Measurements from ENCODE around the gene CDK2AP2. TPM values are rescaled to one million over a fixed set of nuclear protein-coding genes. Genes with fewer than 3 reads are reported as not detected.
"Not testable (repeated sequence)": the region's sequence is repeated elsewhere in the genome, so short reads cannot be mapped to it uniquely, and the experiment has no call there.

Gene CDK2AP2
- 10 to 100 TPM; 16.3 to 40.4 (median 27.8) TPM for total RNA-seq

DNA sequence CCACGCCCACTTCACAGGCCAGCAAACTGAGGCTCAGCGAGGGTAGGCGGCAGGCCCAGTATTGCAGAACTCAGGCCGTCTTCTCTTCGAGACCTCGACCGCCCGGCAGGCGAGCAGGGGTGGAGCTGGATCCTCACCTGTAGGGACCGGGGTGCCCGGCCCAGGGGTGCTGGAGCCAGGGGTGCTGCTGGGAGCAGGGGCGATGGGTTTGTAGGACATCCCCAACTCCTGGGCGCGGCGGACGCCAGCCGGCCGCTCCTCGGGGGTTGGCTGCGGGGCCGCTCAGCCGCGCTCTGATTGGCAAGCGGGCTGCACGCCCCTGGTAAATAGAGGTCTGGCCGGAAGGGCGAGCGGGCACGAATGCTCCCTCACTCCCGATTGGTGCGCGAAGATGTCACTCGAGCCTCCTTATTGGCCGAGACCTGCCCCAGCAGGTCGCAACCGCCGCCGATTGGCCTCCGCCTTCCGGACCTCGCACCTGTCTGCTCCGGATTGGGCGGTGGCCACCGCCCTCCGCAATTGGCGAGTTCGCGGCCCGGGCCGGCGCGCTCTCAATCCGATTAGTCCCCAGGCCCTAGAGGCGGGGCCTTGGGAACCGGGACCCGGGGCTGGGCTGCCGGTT lies at the start of gene CDK2AP2:
CDK2AP2 (minus strand) TSS at position 299 of the 622 bp plus-strand sequence; CDS start at position 219, 80 bp downstream.
- WGBS, 2 donors: 0 to 1% methylated on average over 21 to 30 of the region's 57 CpGs
- TF ChIP-seq POLR2A (IDR thresholded peaks at IDR 0.05) (no peak), CTCF (IDR thresholded peaks at IDR 0.05) (no peak)
- peak; percentile 98 to 100 for DNase-seq (ENCODE audit: low spot score in 2 of 2)
- H3K4me3 ChIP-seq (ENCODE audit: low read depth, poor library complexity, severe bottlenecking): peak within 1 kb of the TSS; percentile 58
- intact Hi-C loops (cut with DNase I; ENCODE audit: low total_unique reads): loop anchor here (10.0 kb wide), 1 partner anchor 113 kb away; the partner anchor contains the start of gene RAD9A

DNA sequence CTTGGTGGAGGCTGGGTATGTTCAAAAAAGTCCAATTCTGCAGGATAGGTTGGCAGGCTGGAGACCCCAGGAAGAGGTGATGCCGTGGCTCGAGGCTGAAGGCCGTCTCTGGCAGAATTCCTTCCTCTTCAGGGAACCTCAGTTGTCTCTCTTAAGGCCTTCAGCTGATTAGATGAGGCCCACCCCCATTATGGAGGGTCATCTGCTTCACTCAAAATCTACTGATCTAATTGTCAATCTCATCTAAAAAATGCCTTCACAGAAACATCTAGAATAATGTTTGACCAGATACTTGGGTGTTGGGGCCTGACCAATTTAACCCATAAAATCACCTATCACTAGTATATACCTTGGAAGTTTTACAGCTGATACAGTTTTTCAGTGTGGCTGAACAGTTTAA lies 48.3 kb upstream of the CDK2AP2 start:
- 66 to 68% methylated on average over 3 of the region's 3 CpGs for WGBS, 2 donors

GRCh38 chr11:67551697-67552096 lies 43.7 kb upstream of the CDK2AP2 start:
- H3K4me3 ChIP-seq (ENCODE audit: low read depth, poor library complexity, severe bottlenecking); intact Hi-C loops (cut with DNase I; ENCODE audit: low total_unique reads); DNase-seq (ENCODE audit: low spot score in 2 of 2): not testable (repeated sequence)

More for the DNA sequence above, 48.3 kb upstream of the CDK2AP2 start:
- no peak for TF ChIP-seq POLR2A (IDR thresholded peaks at IDR 0.05)
- TF ChIP-seq CTCF (IDR thresholded peaks at IDR 0.05): no peak
- intact Hi-C loops (cut with DNase I; ENCODE audit: low total_unique reads): loop anchor here (1.0 kb wide), 1 partner anchor 9 kb away; no protein-coding TSS in a partner anchor
- no peak overlapping the region for H3K4me3 ChIP-seq (ENCODE audit: low read depth, poor library complexity, severe bottlenecking)
- DNase-seq (ENCODE audit: low spot score in 2 of 2): no peak

DNA sequence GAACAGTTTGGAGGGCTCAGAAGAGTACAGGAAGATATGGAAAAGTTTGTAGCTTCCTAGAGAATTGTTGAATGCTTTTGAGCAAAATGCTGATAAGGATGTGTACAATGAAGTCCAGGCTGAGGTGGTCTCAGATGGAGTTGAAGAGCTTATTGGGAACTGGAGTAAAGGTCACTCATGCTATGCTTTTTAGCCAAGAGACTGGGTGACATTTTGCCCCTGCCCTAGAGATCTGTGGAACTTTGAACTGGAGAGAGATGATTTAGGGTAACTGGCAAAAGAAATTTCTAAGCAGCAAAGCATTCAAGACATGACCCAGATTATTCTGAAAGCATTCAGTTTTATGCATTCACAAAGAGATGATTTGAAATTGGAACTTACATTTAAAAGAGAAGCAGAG lies 43.2 kb upstream of the CDK2AP2 start:
- intact Hi-C loops (cut with DNase I; ENCODE audit: low total_unique reads): no loop called here
- DNase-seq (ENCODE audit: low spot score in 2 of 2): no peak
- TF ChIP-seq CTCF (IDR thresholded peaks at IDR 0.05) (no peak), POLR2A (IDR thresholded peaks at IDR 0.05) (no peak)
- no peak overlapping the region for H3K4me3 ChIP-seq (ENCODE audit: low read depth, poor library complexity, severe bottlenecking)

- TF ChIP-seq CTCF (IDR thresholded peaks at IDR 0.05) (no peak), POLR2A (IDR thresholded peaks at IDR 0.05) (no peak)
- intact Hi-C loops (cut with DNase I; ENCODE audit: low total_unique reads): no loop called here
- H3K4me3 ChIP-seq (ENCODE audit: low read depth, poor library complexity, severe bottlenecking): no peak overlapping the region
- no peak for DNase-seq (ENCODE audit: low spot score in 2 of 2)
- WGBS, 2 donors: 86 to 91% methylated on average over 9 of the region's 9 CpGs
Measured at GRCh38 chr11:67548555-67549110, 40.7 kb upstream of the CDK2AP2 start.

DNA sequence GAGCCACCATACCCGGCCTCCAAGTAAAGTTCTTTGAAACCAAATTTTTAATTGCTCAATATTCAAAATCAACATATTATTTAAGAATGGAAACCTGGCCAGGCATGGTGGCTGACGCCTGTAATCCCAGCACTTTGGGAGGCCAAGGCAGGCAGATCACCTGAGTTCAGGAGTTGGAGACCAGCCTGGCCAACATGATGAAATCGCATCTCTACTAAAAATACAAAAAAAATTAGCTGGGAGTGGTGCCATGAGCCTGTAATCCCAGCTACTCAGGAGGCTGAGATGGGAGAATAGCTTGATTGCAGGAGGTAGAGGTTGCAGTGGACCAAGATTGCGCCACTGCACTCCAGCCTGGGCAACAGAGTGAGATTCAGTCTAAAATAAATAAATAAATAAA lies 40.1 kb upstream of the CDK2AP2 start:
- H3K4me3 ChIP-seq (ENCODE audit: low read depth, poor library complexity, severe bottlenecking); intact Hi-C loops (cut with DNase I; ENCODE audit: low total_unique reads); DNase-seq (ENCODE audit: low spot score in 2 of 2): not testable (repeated sequence)
- 85 to 90% methylated on average over 4 of the region's 4 CpGs for WGBS, 2 donors

DNA sequence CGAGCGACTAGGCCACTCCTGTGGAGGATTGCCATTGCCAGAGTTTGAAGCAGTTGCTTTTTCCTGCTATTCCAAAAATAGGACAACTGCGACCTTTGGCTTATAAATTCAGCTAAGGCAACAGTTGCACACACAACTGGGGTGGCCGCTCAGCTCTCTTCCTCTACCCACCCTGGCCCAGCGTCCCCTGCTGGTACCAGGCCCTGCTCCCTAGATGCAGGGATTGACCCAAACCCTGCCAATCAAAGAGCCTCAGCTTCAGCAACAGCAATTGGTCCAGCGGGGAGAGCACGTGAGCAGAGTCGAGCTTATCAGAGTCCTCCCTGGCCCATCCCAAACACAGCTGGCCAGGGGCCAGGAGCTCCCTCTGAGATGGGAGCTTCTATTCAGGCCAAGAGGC lies 37.3 kb upstream of the CDK2AP2 start:
- DNase-seq (ENCODE audit: low spot score in 2 of 2): no peak
- H3K4me3 ChIP-seq (ENCODE audit: low read depth, poor library complexity, severe bottlenecking): no peak overlapping the region
- TF ChIP-seq POLR2A (IDR thresholded peaks at IDR 0.05) (no peak), CTCF (IDR thresholded peaks at IDR 0.05) (no peak)
- 60 to 63% methylated on average over 7 to 8 of the region's 8 CpGs for WGBS, 2 donors
- intact Hi-C loops (cut with DNase I; ENCODE audit: low total_unique reads): no loop called here
